Heart left ventricle (tissue), 13 donors: ENCODE data around the gene TRIM31.

ENCODE experiments used
- CTCF ChIP-seq, 12 donors: fragments of 200-600 bp; sonication (generic) in 4 of 12; IDR thresholded peaks; one replicate each; pipeline versions ENCODE4 v1.5.0 to v1.8.0; 2018 to 2022; ENCODE audit warnings: antibody characterized with exemption in 12 of 12, mild to moderate bottlenecking in 5 of 12
- POLR2A ChIP-seq, 2 donors: fragments of 450-650 bp; IDR thresholded peaks; one replicate each; pipeline ENCODE4 v1.6.1; 2017; ENCODE audit warnings: antibody characterized with exemption in 2 of 2, mild to moderate bottlenecking in 2 of 2, moderate library complexity in 2 of 2
- donor health status: ischemic (EF 13 %, LVEDD 7.1; RV severe dilation, severe dysfunction).
- donor health status: DM: no; HTN: yes; CAD: no.
- donor health status: DM: no; HTN: no; CAD: no.
- donor health status: ischemic (EF 25% LVEDD 6.9; RV normal size, moderate dysfunction).
- donor health status: ischemic (EF 25% LVEDD 5.7; RV mildly dilated, moderate dysfunction).
- donor health status: ischemic (EF 35%, LVEDD 5.7; RV mildly dilated, moderate dysfunction).
- donor health status: nonischemic (EF 11% LVEDD 7.7; RV severe dilation, severe dysfunction).
- donor health status: DM: yes; HTN: yes; CAD: no.
- donor health status: PGD.
- donor health status: ischemic (EF 29% LVEDD 5.4; RV normal size, mild dysfunction).
- donor health status: nonischemic (EF 23%, LVEDD 6.1; RV moderate dilation, normal function).

- no peak for TF ChIP-seq CTCF (IDR thresholded peaks at IDR 0.05)
- no peak for TF ChIP-seq POLR2A (IDR thresholded peaks at IDR 0.05)
Observed at GRCh38 chr6:30156774-30157173, 43.9 kb upstream of the TRIM31 start.
